Gastrocnemius medialis (tissue), 4 donors: ENCODE results near the gene AUTS2.

ENCODE experiments used
- POLR2A ChIP-seq, 2 donors: fragments of 450-650 bp; IDR thresholded peaks; one replicate each; pipeline ENCODE4 v1.6.1; 2017; ENCODE audit warnings: antibody characterized with exemption in 2 of 2, mild to moderate bottlenecking in 2 of 2, moderate library complexity in 2 of 2
- TF ChIP-seq, protein P1 (sequence below), 5 experiments: fragments of 450-650 bp in 3 of 5; fragments of 200-600 bp in 2 of 5; sonication (generic) in 2 of 5; IDR thresholded peaks in 4 of 5; conservative IDR thresholded peaks in 1 of 5; 1 replicate in 4 of 5; 2 replicates in 1 of 5; pipeline ENCODE4 v1.5.1; 2016 to 2019; ENCODE audit warnings: antibody characterized with exemption in 5 of 5, mild to moderate bottlenecking in 3 of 5, moderate library complexity in 3 of 5

DNA sequence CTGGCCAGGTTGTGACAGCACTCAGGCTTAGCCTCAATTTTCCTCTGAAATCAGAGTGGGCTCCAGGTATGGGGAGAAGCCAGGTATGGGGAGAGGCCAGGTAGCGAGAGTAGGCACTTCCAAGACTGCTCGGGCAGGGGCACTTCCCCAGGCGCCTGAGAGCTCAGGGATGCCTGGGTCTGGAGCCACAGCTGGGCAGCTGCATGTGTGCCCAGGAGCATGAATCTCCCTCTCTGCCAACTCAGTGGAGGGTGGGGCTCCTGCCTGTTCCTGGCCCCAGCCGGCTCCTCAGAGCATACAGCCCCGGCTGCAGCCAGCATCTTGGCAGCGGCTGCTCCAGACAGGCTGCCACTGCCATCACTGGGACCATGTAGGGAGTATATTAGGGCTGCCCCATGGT is 313.9 kb downstream of the AUTS2 start:
- TF ChIP-seq, protein P1, sequence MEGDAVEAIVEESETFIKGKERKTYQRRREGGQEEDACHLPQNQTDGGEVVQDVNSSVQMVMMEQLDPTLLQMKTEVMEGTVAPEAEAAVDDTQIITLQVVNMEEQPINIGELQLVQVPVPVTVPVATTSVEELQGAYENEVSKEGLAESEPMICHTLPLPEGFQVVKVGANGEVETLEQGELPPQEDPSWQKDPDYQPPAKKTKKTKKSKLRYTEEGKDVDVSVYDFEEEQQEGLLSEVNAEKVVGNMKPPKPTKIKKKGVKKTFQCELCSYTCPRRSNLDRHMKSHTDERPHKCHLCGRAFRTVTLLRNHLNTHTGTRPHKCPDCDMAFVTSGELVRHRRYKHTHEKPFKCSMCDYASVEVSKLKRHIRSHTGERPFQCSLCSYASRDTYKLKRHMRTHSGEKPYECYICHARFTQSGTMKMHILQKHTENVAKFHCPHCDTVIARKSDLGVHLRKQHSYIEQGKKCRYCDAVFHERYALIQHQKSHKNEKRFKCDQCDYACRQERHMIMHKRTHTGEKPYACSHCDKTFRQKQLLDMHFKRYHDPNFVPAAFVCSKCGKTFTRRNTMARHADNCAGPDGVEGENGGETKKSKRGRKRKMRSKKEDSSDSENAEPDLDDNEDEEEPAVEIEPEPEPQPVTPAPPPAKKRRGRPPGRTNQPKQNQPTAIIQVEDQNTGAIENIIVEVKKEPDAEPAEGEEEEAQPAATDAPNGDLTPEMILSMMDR (IDR thresholded peaks at IDR 0.05 in 4 of 5, conservative IDR thresholded peaks at IDR 0.05 in 1 of 5): no peak
- no peak for TF ChIP-seq POLR2A (IDR thresholded peaks at IDR 0.05)
